ENCODE data around the gene BCL11B. TPM values are rescaled to one million over a fixed set of nuclear protein-coding genes. Genes with fewer than 3 reads are reported as not detected.
"Not testable (repeated sequence)": the region's sequence is repeated elsewhere in the genome, so short reads cannot be mapped to it uniquely, and the experiment has no call there.

Gene BCL11B
- total and polyA plus RNA-seq, 9 of the 15 experiments (the other 6 are each of a cell fraction or from before 2014, with no cell fraction given): 0.09 TPM; not detected in 8

- TF ChIP-seq MED1 (CRISPR knock-in tag; IDR thresholded peaks at IDR 0.05; ENCODE audit: borderline replicate concordance) (no peak), ZBTB12 (CRISPR knock-in tag; IDR thresholded peaks at IDR 0.05) (no peak)
Measured at GRCh38 chr14:99229654-99230207, 42.3 kb downstream of the BCL11B start (continued).

DNA sequence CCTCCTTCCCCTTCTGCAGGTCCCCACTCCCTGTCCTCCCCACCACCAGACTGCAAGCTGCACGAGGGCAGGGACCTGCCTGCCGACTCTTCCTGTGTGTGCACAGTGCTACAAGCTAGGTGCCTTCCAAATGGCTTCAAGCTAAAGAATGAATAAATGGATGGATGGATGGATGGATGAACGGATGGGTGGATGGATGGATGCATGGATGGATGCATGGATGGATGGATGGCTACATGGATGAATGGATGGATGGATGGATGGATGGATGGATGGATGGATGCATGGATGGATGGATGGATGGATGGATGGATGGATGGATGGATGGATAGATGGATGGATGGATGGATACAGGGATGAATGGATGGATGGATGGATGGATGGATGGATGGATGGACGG is 43.2 kb downstream of the BCL11B start:
- H3K4me3 ChIP-seq; POLR2A ChIA-PET; H3K36me3 ChIP-seq (ENCODE audit: control insufficient read depth, insufficient read depth, low read length); H3K79me2 ChIP-seq (ENCODE audit: control insufficient read depth, insufficient read depth, low read length); H3K4me2 ChIP-seq (ENCODE audit: insufficient read depth, low read length); in situ Hi-C loops (cut with MboI); H3K9ac ChIP-seq (ENCODE audit: insufficient read depth in 1 of 2, low read depth in 2 of 2, low read length in 2 of 2); intact Hi-C loops (cut with micrococcal nuclease); DNase-seq (ENCODE audit: extremely low read depth in 1 of 4, low spot score in 3 of 4); H3K27ac ChIP-seq (ENCODE audit: extremely low read depth, low read depth, low read length); BruUV-seq (replicated peaks); CTCF ChIA-PET (ENCODE audit: low intra/inter-chr PET ratio); ATAC-seq; H3K9me1 ChIP-seq (ENCODE audit: control insufficient read depth, insufficient read depth, low read length); H4K20me1 ChIP-seq (replicated peaks; ENCODE audit: control insufficient read depth, insufficient read depth, low read length); H3K9me3 ChIP-seq (replicated peaks; ENCODE audit: control insufficient read depth, insufficient read depth, low read depth, low read length); FAIRE-seq; H3K4me1 ChIP-seq (replicated peaks in 1 of 2; ENCODE audit: control insufficient read depth in 2 of 2, insufficient read depth in 2 of 2, low read length in 2 of 2); H2AFZ ChIP-seq (ENCODE audit: low read depth, low read length): not testable (repeated sequence)
- WGBS (ENCODE audit: insufficient coverage, low coverage, missing lambda C conversion rate): 0% methylated on average over 3 of the region's 4 CpGs
- H3K27me3 ChIP-seq (ENCODE audit: control insufficient read depth in 2 of 2, insufficient read depth in 2 of 2, low read length in 2 of 2): peaks cover 0 to 13% of the 10 kb centered on the region in 2 experiments; a peak in 1 of 5 replicates

DNA sequence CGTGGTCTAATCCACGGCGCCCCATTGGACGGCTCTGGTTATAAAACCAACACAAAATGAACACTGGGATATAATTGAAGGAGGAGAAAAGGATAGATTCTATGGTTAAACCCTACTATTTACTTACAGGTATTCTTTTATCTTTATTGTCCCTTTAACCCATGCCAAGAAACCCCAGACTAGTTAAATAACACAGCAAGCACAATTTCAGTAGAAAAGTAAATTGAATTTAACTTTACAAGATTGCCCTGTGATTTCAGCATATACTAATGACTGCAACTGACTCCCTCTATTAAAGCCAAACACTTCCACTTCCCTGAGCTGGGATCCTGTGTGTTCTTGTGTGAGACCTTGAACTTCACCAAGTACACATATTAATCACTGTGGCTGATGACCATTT is 45.3 kb downstream of the BCL11B start:
- Histone ChIP-seq H3K4me1 (replicated peaks in 1 of 2; ENCODE audit: control insufficient read depth in 2 of 2, insufficient read depth in 2 of 2, low read length in 2 of 2) (no peaks in the 10 kb centered on the region), H3K9me1 (ENCODE audit: control insufficient read depth, insufficient read depth, low read length) (no peaks in the 10 kb centered on the region), H3K4me3 (no peak overlapping the region), H3K27ac (ENCODE audit: extremely low read depth, low read depth, low read length) (no peak overlapping the region), H3K79me2 (ENCODE audit: control insufficient read depth, insufficient read depth, low read length) (no peaks in the 10 kb centered on the region), H3K27me3 (ENCODE audit: control insufficient read depth in 2 of 2, insufficient read depth in 2 of 2, low read length in 2 of 2) (peaks cover 0 to 6% of the 10 kb centered on the region in 2 experiments; a peak in 1 of 5 replicates), H2AFZ (ENCODE audit: low read depth, low read length) (no peak overlapping the region), H3K9ac (ENCODE audit: insufficient read depth in 1 of 2, low read depth in 2 of 2, low read length in 2 of 2) (no peak overlapping the region), H3K4me2 (ENCODE audit: insufficient read depth, low read length) (no peak overlapping the region), H3K9me3 (replicated peaks; ENCODE audit: control insufficient read depth, insufficient read depth, low read depth, low read length) (no peaks in the 10 kb centered on the region), H3K36me3 (ENCODE audit: control insufficient read depth, insufficient read depth, low read length) (no peaks in the 10 kb centered on the region), H4K20me1 (replicated peaks; ENCODE audit: control insufficient read depth, insufficient read depth, low read length) (no peaks in the 10 kb centered on the region)
- ChIA-PET POLR2A (no interaction called here), CTCF (ENCODE audit: low intra/inter-chr PET ratio) (no interaction called here)
- TF ChIP-seq HDAC2 (IDR thresholded peaks at IDR 0.05): no peak
- TF ChIP-seq ZBTB11 (CRISPR knock-in tag; IDR thresholded peaks at IDR 0.05): no peak
- no peak for TF ChIP-seq NR2C1 (IDR thresholded peaks at IDR 0.05)
- TF ChIP-seq NR2C1 (tag; IDR thresholded peaks at IDR 0.05): no peak
- TF ChIP-seq, protein P1, sequence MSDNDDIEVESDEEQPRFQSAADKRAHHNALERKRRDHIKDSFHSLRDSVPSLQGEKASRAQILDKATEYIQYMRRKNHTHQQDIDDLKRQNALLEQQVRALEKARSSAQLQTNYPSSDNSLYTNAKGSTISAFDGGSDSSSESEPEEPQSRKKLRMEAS (CRISPR knock-in tag; IDR thresholded peaks at IDR 0.05): no peak
- TF ChIP-seq MCM5 (IDR thresholded peaks at IDR 0.05; ENCODE audit: low read depth): no peak
- no peak for TF ChIP-seq POU5F1 (IDR thresholded peaks at IDR 0.05; ENCODE audit: borderline replicate concordance, low read depth, low read length, partially characterized antibody)
- TF ChIP-seq PML (IDR thresholded peaks at IDR 0.05; ENCODE audit: low read length): no peak
- no TSS peak for BruUV-seq (replicated peaks)
- intact Hi-C loops (cut with micrococcal nuclease): no loop called here
- DNase-seq (ENCODE audit: extremely low read depth in 1 of 4, low spot score in 3 of 4) (no peak), FAIRE-seq (no peak), ATAC-seq (no peak)
- 0% methylated on average over 4 of the region's 4 CpGs for WGBS (ENCODE audit: insufficient coverage, low coverage, missing lambda C conversion rate)
- in situ Hi-C loops (cut with MboI): no loop called here
